ENCODE data around the gene CNIH2.

GRCh38 chr11:66310324-66310723 lies 32.3 kb downstream of the CNIH2 start:
- TF ChIP-seq, protein P1, sequence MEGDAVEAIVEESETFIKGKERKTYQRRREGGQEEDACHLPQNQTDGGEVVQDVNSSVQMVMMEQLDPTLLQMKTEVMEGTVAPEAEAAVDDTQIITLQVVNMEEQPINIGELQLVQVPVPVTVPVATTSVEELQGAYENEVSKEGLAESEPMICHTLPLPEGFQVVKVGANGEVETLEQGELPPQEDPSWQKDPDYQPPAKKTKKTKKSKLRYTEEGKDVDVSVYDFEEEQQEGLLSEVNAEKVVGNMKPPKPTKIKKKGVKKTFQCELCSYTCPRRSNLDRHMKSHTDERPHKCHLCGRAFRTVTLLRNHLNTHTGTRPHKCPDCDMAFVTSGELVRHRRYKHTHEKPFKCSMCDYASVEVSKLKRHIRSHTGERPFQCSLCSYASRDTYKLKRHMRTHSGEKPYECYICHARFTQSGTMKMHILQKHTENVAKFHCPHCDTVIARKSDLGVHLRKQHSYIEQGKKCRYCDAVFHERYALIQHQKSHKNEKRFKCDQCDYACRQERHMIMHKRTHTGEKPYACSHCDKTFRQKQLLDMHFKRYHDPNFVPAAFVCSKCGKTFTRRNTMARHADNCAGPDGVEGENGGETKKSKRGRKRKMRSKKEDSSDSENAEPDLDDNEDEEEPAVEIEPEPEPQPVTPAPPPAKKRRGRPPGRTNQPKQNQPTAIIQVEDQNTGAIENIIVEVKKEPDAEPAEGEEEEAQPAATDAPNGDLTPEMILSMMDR (IDR thresholded peaks at IDR 0.05) = no peak
- no peak for TF ChIP-seq POLR2A (IDR thresholded peaks at IDR 0.05)
